Activated T-cell treated with anti-CD3 and anti-CD28 coated beads, Interleukin-2, amount 50 U/mL, for 1 hour (primary cell): ENCODE measurements around the gene ZNF785.
"Not testable (repeated sequence)": the region's sequence is repeated elsewhere in the genome, so short reads cannot be mapped to it uniquely, and the experiment has no call there.

Source experiments
- DNase-seq: peaks from one replicate; pipeline ENCODE4 v3.0.0-alpha.2; 2020

ZNF785 gene

GRCh38 chr16:30585400-30586191 is at the start of gene ZNF785:
Gene ZNF785 (minus strand): TSS chr16:30585697. CDS start chr16:30585611, 86 bp downstream.
- DNase-seq = peak; percentile 87

DNA sequence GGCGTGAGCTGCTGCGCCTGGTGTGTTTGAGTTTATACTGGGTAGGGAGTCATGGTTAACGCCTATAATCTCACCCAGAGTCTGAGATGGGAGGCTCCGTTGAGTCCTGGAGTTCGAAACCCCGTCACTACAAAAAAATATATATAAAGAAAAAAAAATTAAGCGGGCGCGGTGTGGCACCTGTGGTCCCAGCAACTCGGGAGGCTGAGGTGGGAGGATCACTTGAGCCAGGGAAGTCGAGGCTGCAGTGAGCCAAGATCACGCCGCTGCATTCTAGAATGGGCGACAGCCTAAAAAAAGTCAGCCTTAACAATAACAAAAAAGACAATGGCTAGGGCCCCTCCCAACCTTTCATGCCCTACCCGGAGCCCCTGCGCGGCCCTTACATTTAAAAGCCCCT is 48.0 kb upstream of the ZNF785 start:
- DNase-seq = no peak

- not testable (repeated sequence) for DNase-seq
These were observed 47.0 kb upstream of the ZNF785 start for GRCh38 chr16:30632454-30632853.

DNA sequence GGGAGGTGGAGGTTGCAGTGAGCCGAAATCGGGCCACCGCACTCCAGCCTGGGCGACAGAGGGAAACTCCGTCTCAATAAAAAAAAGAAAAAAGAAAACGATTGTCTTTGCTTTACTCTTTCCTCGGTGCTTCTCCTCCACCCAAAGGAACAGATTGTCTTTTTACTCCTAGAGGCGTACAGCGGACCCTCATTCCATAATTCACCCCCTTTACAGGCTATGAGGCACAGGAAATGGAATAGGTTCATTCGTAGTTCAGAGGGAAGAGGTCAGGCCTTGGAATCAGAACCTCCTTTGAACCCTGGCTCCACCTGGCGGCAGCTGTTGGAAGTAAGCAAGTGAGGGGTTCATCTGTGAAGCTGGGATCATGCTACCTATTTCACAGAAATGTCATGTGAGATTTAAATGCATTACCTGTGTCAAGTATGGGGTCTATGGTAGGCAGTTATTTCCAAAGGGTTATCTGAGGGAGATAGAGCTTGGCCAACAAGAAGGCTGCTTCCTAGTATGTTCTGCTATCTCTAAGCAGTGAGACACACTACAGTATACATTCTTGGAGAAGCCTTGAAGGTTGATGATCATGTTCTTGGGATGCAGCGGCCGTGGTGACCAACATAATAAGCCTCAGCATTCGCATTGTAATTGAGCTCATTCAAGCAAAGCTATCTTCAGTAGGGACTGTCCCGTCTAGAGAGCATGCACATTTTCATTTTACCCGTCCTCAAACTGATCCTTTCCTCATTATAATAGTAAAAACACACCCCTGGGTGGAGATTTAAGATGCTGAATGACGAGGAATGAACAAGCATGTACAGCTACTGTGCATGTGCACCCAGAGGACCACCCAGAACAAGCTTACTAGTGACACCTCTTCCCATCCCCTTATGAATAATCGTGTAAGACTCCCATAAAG is 43.4 kb upstream of the ZNF785 start:
- DNase-seq = peak; percentile 91

GRCh38 chr16:30626236-30626635 is 40.7 kb upstream of the ZNF785 start:
- no peak for DNase-seq

DNA sequence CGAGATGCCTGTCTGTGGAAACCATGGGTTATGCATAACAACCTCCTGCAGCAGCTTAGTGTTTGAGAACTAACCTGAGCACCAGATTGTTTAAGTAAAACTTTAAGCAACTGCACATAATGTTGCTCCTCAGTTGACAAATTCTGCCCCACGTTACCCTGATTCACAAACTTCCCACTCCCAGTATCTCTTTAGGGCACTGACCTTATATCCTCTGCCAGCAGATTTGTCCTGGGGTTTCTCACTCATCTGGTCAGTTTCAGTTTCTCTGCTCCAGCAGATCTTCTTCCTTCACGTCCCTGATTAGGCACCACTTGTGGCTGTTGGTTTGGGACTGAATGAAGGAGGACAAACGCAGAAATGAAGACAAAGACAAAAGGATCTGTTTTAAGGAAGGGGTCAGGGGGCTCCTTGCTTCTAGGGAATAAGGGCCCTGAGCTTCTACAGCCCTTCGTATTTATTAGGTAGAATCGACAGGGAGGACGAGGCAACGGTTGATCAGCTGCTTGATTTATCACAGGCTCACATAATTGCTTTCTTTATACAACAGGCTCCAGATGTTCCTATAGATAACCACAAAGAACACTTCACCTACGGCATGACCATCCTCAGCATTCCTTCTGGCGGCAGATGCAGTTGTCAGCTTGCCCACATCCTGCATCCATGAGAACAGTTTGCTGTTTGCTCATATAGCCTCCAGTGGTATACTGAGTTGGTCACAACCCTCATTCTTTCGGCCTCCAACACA is 38.2 kb upstream of the ZNF785 start:
- DNase-seq = no peak

DNA sequence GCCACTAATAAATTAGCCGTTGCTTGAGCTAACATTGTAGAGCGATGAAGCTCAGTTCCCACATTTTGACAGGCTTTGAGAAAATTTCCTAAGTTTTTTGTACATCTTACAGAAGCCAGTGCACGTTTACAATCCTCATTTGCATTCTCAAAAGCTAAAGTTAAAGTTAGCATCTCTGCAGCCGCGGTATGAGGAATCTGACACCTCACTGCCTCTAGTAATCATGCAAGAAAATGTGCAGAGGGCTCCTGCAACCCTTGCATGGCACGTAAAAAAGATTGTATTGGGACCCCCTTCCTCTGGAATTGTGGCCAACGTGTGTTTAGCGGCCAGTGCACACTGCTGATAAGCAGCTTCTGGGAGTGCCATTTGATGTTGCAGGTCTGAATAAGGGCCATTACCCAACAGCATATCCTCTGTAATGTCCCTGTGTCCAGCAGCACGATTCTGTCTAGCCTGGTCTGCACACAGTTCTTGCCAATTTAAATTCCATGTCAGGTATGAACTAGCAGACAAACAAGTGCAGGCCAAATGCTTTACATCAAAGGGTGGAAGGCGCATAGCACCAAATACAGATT is 37.0 kb upstream of the ZNF785 start:
- DNase-seq = no peak

GRCh38 chr16:30621765-30622164 is 36.3 kb upstream of the ZNF785 start:
- DNase-seq = no peak

GRCh38 chr16:30620169-30620568 is 34.7 kb upstream of the ZNF785 start:
- no peak for DNase-seq

DNA sequence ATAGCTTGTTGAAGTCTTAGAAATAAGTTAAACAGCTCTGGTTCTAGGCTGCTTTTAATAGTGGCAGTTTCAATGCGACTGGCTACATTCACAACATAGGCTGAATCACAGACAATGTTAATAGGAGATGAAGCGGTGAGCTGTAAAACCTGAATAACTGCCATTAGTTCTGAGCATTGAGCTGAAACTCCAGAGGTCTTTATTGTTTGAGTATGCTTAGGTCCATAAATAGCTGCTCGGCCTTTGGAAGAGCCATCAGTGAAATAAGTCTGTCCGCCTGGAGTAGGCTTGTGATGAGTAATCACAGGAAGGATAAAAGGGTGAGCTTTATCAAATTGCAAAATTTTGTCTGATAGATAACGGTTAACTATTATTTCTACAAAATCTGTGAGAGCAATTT is 34.1 kb upstream of the ZNF785 start:
- no peak for DNase-seq

- no peak for DNase-seq
These were observed 33.7 kb upstream of the ZNF785 start for GRCh38 chr16:30619202-30619601.

DNA sequence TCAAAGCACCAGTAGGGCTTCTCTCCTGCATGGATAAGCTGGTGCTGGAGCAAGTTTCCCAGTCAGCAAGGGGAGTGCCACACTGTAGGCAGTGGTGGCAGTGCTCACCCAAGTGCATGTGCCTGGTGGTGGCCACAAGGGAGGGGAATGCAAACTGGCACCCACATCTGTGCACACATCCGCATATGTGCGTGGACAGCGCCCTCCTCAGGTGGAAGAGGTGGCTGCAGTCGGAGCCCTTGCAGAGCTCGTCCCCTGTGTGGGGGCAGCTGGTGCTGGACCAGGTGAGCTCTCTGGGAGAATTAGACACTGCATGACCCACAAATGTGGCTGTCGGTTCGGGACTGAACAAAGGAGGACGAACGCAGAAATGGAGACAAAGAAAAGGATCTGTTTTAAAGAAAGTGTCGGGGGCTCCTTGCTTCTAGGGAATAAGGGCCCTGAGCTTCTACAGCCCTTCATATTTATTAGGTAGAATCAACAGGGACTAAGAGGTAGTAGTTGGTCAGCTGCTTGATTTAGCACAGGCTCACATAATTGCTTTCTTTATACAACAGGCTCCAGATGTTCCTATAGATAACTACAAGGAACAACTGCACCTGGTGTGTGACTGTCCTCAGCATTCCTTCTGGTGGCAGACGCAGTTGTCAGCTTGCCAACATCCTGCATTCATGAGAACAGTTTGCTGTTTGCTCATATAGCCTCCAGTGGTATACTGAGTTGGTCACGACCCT is 30.0 kb upstream of the ZNF785 start:
- peak; percentile 71 for DNase-seq

GRCh38 chr16:30609926-30610839 is 24.7 kb upstream of the ZNF785 start, which contains the start of gene ZNF689:
Gene ZNF689 (minus strand): TSS chr16:30610389. CDS start chr16:30610041, 348 bp downstream.
- DNase-seq = peak; percentile 97

GRCh38 chr16:30609002-30609925 is 23.8 kb upstream of the ZNF785 start:
- no peak for DNase-seq

DNA sequence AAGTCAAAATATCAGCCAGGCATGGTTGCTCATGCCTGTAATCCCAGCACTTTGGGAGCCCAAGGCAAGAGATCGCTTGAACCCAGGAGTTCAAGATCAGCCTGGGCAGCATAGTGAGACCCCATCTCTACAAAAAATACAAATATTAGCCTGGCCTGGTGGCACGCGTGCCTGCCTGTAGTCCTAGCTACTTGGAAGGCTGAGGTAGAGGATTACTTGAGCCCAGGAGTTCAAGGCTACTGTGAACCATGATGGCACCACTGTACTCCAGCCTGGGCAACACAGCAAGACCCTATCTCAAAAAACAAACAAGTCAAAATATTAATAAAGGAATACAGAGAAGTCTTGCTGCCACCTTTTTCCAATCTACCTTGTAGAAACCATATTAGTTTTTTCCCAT is 20.5 kb upstream of the ZNF785 start:
- DNase-seq = no peak

- DNase-seq = no peak
These were observed 19.7 kb upstream of the ZNF785 start for GRCh38 chr16:30605158-30605557.

DNA sequence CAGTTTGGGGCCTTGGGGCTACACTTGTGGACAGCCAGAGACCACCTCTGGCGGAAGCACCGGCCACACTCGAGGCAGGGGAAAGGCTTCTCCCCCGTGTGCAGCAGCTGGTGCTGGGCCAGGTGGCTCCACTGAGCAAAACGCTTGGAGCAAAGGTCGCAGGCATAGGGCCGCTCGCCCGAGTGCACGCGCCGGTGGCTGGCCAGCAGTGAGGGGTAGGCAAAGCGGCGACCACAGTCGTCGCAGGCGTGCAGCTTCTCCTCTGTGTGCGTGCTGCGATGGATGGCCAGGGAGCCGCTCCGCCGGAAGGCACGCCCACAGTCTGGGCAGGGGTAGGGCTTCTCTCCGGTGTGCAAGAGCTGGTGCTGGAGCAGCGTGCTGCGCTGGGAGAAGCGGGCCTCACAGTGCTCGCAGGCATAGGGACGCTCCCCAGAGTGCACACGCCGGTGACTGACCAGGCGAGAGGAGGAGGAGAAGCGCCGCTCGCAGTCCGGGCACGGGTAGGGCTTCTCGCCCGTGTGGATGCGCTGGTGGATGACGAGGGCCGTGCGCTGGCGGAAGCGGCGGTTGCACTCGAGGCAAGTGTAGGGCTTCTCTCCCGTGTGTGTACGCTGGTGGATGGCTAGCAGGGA is 18.9 kb upstream of the ZNF785 start:
- no peak for DNase-seq

DNA sequence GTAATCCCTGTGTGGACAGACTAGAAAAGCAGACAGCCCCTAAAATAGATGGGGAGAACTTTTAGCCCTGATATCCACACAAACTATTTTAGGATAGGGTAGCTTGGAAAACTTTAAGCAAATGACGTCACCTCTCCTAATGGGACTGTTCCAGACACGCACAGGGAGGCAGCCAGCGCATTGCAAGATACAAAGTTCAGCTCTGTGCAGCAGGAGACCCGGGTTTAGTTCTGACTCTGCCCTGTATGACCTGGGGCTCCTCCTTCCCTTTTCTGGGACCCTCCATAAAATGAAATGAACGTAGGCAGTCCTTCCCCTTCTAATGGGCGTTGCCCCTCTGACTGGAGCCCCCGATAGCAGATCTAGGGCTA is 18.4 kb upstream of the ZNF785 start:
- DNase-seq = no peak

DNA sequence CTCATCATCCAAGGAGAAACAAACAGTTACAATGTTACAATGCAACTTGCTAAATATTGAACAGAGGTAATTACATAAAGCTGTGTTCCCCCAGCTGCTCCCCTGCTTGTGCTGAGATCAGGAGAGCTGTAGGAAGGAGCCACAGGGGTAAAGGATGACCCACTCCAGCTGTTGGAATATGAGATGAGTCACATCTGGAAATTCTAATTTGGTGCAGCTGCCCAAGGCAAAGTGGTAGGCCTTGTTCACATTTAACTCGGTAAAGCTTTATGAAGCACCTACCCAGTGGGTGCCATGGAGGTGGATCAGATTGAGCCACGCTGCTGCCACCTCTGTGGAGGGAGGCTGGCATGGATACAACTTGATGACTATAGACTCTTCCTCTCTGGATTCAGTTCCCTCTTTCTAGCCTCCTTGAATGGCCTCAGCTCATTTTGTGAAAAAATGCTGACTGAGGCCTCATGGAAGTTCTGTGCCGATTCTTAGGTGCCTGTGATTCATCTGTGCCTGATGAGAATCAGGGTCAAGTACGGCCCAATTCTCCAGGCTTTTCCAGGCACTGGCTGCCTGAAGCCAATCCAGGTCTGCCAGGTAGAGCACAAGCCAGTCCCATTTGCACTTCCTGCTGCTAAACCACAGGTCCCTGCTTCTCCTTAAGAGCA is 17.2 kb upstream of the ZNF785 start:
- no peak for DNase-seq
